Large intestine (tissue), 3 donors: ENCODE results near the gene CFAP107. TPM values are rescaled to one million over a fixed set of nuclear protein-coding genes. Genes with fewer than 3 reads are reported as not detected.
"Not testable (repeated sequence)": the region's sequence is repeated elsewhere in the genome, so short reads cannot be mapped to it uniquely, and the experiment has no call there.

Experiments
- DNase-seq, 2 donors: peaks; one replicate each; pipeline versions ENCODE4 v3.0.0 to v3.0.0-alpha.2; 2013
- H3K27ac ChIP-seq: one replicate; pipeline ENCODE4 v1.5.1; 2013; ENCODE audit warnings: low read length
- H3K27me3 ChIP-seq: 2 replicates; pipeline ENCODE4 v1.6.1; 2013; ENCODE audit warnings: low read length; ENCODE audit not compliant: control insufficient read depth, insufficient read depth
- H3K36me3 ChIP-seq: 2 replicates; pipeline ENCODE4 v1.6.1; 2013; ENCODE audit warnings: low read length; ENCODE audit not compliant: control insufficient read depth, insufficient read depth
- H3K4me1 ChIP-seq: one replicate; pipeline ENCODE4 v1.6.1; 2013; ENCODE audit warnings: low read length; ENCODE audit not compliant: control insufficient read depth, insufficient read depth
- H3K4me3 ChIP-seq: one replicate; pipeline ENCODE4 v1.5.1; 2013; ENCODE audit warnings: low read length
- H3K9me3 ChIP-seq: one replicate; pipeline ENCODE4 v1.6.1; 2013; ENCODE audit warnings: mild to moderate bottlenecking, low read depth, low read length, moderate library complexity; ENCODE audit not compliant: control insufficient read depth
- WGBS: methylation state at CpG from one replicate; pipeline ENCODE4 v1.1.5; 2013; ENCODE audit warnings: low lambda C conversion rate; ENCODE audit not compliant: insufficient coverage; 5-methylcytosine and 5-hydroxymethylcytosine counted together
- polyA plus RNA-seq: library from polyadenylated mRNA; unstranded; fragments of 120-200 nt; gene quantifications from one replicate; pipeline ENCODE4 v1.2.1, GENCODE V29; 2013

The CFAP107 gene
- polyA plus RNA-seq, 1 donor = 0.03 TPM

- no peak overlapping the region for H3K27ac ChIP-seq
- H3K4me3 ChIP-seq = no peak overlapping the region
- no peaks in the 10 kb centered on the region for H3K36me3 ChIP-seq
- H3K9me3 ChIP-seq = no peaks in the 10 kb centered on the region
- no peaks in the 10 kb centered on the region for H3K4me1 ChIP-seq
- DNase-seq = no peak
- no CpG with 5 or more reads among the region's 8 CpGs for WGBS
- peaks cover 4% of the 10 kb centered on the region for H3K27me3 ChIP-seq
Measured at GRCh38 chr1:12775443-12775842, 29.4 kb downstream of the CFAP107 start.

GRCh38 chr1:12776801-12777557 is 31.0 kb downstream of the CFAP107 start:
- Histone ChIP-seq H3K27me3 (peaks cover 4% of the 10 kb centered on the region), H3K4me3 (no peak overlapping the region), H3K9me3 (no peaks in the 10 kb centered on the region), H3K27ac (no peak overlapping the region), H3K36me3 (no peaks in the 10 kb centered on the region), H3K4me1 (no peaks in the 10 kb centered on the region)
- no peak for DNase-seq
- WGBS = no CpG with 5 or more reads among the region's 15 CpGs

- no peaks in the 10 kb centered on the region for H3K36me3 ChIP-seq
- no CpG with 5 or more reads among the region's 4 CpGs for WGBS
- H3K4me3 ChIP-seq = no peak overlapping the region
- H3K27me3 ChIP-seq = peaks cover 4% of the 10 kb centered on the region
- no peak for DNase-seq
- no peak overlapping the region for H3K27ac ChIP-seq
- H3K4me1 ChIP-seq = no peaks in the 10 kb centered on the region
- H3K9me3 ChIP-seq = no peaks in the 10 kb centered on the region
Measured at GRCh38 chr1:12778061-12778460, 32.1 kb downstream of the CFAP107 start.

- H3K4me3 ChIP-seq = no peak overlapping the region
- peaks cover 4% of the 10 kb centered on the region for H3K27me3 ChIP-seq
- H3K27ac ChIP-seq = no peak overlapping the region
- H3K36me3 ChIP-seq = no peaks in the 10 kb centered on the region
- DNase-seq = no peak
- H3K9me3 ChIP-seq = no peaks in the 10 kb centered on the region
- H3K4me1 ChIP-seq = no peaks in the 10 kb centered on the region
- WGBS = no CpG with 5 or more reads among the region's 6 CpGs
Measured at GRCh38 chr1:12778907-12779306, 32.9 kb downstream of the CFAP107 start.

- not testable (repeated sequence) for DNase-seq
- WGBS = no CpG with 5 or more reads among the region's 5 CpGs
Measured at GRCh38 chr1:12781488-12781887, 35.5 kb downstream of the CFAP107 start.

GRCh38 chr1:12783783-12784182 is 37.8 kb downstream of the CFAP107 start:
- H3K27me3 ChIP-seq, H3K27ac ChIP-seq, H3K4me3 ChIP-seq, H3K4me1 ChIP-seq, H3K36me3 ChIP-seq, DNase-seq, H3K9me3 ChIP-seq: not testable (repeated sequence)
- no CpG with 5 or more reads among the region's 7 CpGs for WGBS

More at GRCh38 chr1:12781488-12781887, 35.5 kb downstream of the CFAP107 start:
- H3K9me3 ChIP-seq, H3K27me3 ChIP-seq, H3K4me3 ChIP-seq, H3K4me1 ChIP-seq, H3K36me3 ChIP-seq, H3K27ac ChIP-seq: not testable (repeated sequence)

GRCh38 chr1:12784729-12785128 is 38.7 kb downstream of the CFAP107 start:
- DNase-seq, H3K9me3 ChIP-seq, H3K27me3 ChIP-seq, H3K4me1 ChIP-seq, H3K36me3 ChIP-seq, H3K27ac ChIP-seq, H3K4me3 ChIP-seq: not testable (repeated sequence)
- WGBS = no CpG with 5 or more reads among the region's 8 CpGs

GRCh38 chr1:12791097-12791496 is 45.1 kb downstream of the CFAP107 start, which contains the start of gene PRAMEF1:
Gene PRAMEF1, plus strand, starts transcription at chr1:12791397. Its CDS starts 1,831 bp downstream, at chr1:12793228.
- no CpG with 5 or more reads among the region's 5 CpGs for WGBS
- H3K9me3 ChIP-seq, H3K27ac ChIP-seq, DNase-seq, H3K36me3 ChIP-seq, H3K4me1 ChIP-seq, H3K27me3 ChIP-seq, H3K4me3 ChIP-seq: not testable (repeated sequence)

- no peak overlapping the region for H3K27ac ChIP-seq
- no peak overlapping the region for H3K4me3 ChIP-seq
- no peak for DNase-seq
- 20% methylated on average over 1 of the region's 4 CpGs for WGBS
- H3K9me3 ChIP-seq = no peaks in the 10 kb centered on the region
- H3K27me3 ChIP-seq = no peaks in the 10 kb centered on the region
- no peaks in the 10 kb centered on the region for H3K36me3 ChIP-seq
- no peaks in the 10 kb centered on the region for H3K4me1 ChIP-seq
Measured at GRCh38 chr1:12798911-12799310, 52.9 kb downstream of the CFAP107 start.

GRCh38 chr1:12799730-12800129 is 53.7 kb downstream of the CFAP107 start:
- no peaks in the 10 kb centered on the region for H3K27me3 ChIP-seq
- DNase-seq = no peak
- H3K4me3 ChIP-seq = no peak overlapping the region
- no peaks in the 10 kb centered on the region for H3K9me3 ChIP-seq
- no peaks in the 10 kb centered on the region for H3K4me1 ChIP-seq
- H3K36me3 ChIP-seq = no peaks in the 10 kb centered on the region
- no CpG with 5 or more reads among the region's 2 CpGs for WGBS
- no peak overlapping the region for H3K27ac ChIP-seq

- DNase-seq = no peak
- H3K4me1 ChIP-seq = no peaks in the 10 kb centered on the region
- no CpG with 5 or more reads among the region's 1 CpG for WGBS
- H3K27me3 ChIP-seq = no peaks in the 10 kb centered on the region
- no peak overlapping the region for H3K4me3 ChIP-seq
- no peaks in the 10 kb centered on the region for H3K36me3 ChIP-seq
- H3K27ac ChIP-seq = no peak overlapping the region
- H3K9me3 ChIP-seq = no peaks in the 10 kb centered on the region
Measured at GRCh38 chr1:12809933-12810332, 63.9 kb downstream of the CFAP107 start.
